IgD-negative memory B cell (primary cell): ENCODE results near the gene MAGI1. TPM values are rescaled to one million over a fixed set of nuclear protein-coding genes. Genes with fewer than 3 reads are reported as not detected.

Experiments used
- H3K27ac Mint-ChIP-seq, 3 donors: one replicate each; pipeline ENCODE4 v1.8.0; 2020 to 2022; ENCODE audit warnings: mild to moderate bottlenecking in 3 of 3, mixed read lengths in 3 of 3, moderate library complexity in 1 of 3
- H3K27me3 Mint-ChIP-seq: one replicate; pipeline ENCODE4 v1.8.0; 2021; ENCODE audit warnings: mixed read lengths
- H3K36me3 Mint-ChIP-seq: one replicate; pipeline ENCODE4 v1.8.0; 2020; ENCODE audit warnings: mild to moderate bottlenecking, mixed read lengths
- H3K4me1 Mint-ChIP-seq, 3 donors: one replicate each; pipeline ENCODE4 v1.8.0; 2020 to 2022; ENCODE audit warnings: mixed read lengths in 3 of 3, mild to moderate bottlenecking in 1 of 3
- H3K4me3 Mint-ChIP-seq, 4 donors: one replicate each; pipeline ENCODE4 v1.8.0; 2020 to 2022; ENCODE audit warnings: mild to moderate bottlenecking in 4 of 4, mixed read lengths in 4 of 4, moderate library complexity in 3 of 4
- H3K9me3 Mint-ChIP-seq, 3 donors: one replicate each; pipeline ENCODE4 v1.8.0; 2020 to 2021; ENCODE audit warnings: mixed read lengths in 3 of 3, mild to moderate bottlenecking in 1 of 3
- polyA plus RNA-seq: library from polyadenylated mRNA; unstranded; fragments of 300-500 nt; fragmentation: Illumina TruSeq; gene quantifications from one replicate; pipeline ENCODE4 v1.2.3, GENCODE V29; 2021

MAGI1 gene
- polyA plus RNA-seq, 1 donor from 2014 or later, result 1.3 TPM

GRCh38 chr3:65758876-65759598 is 279.7 kb downstream of the MAGI1 start:
- H3K36me3 Mint-ChIP-seq, result no peaks in the 10 kb centered on the region
- no peak overlapping the region for H3K4me3 Mint-ChIP-seq
- H3K27me3 Mint-ChIP-seq, result peaks cover 4% of the 10 kb centered on the region
- no peak overlapping the region for H3K27ac Mint-ChIP-seq
- no peaks in the 10 kb centered on the region for H3K9me3 Mint-ChIP-seq
- H3K4me1 Mint-ChIP-seq, result peaks cover 0 to 2% (median 0%) of the 10 kb centered on the region in 3 donors

GRCh38 chr3:65758438-65758837 is 280.3 kb downstream of the MAGI1 start:
- no peaks in the 10 kb centered on the region for H3K36me3 Mint-ChIP-seq
- H3K27me3 Mint-ChIP-seq, result peaks cover 4% of the 10 kb centered on the region
- peaks cover 0 to 2% (median 0%) of the 10 kb centered on the region in 3 donors for H3K4me1 Mint-ChIP-seq
- H3K9me3 Mint-ChIP-seq, result no peaks in the 10 kb centered on the region
- H3K27ac Mint-ChIP-seq, result no peak overlapping the region
- H3K4me3 Mint-ChIP-seq, result no peak overlapping the region

GRCh38 chr3:65752636-65753035 is 286.1 kb downstream of the MAGI1 start:
- Mint-ChIP-seq H3K4me3 (no peak overlapping the region), H3K9me3 (peaks cover 0 to 4% (median 2%) of the 10 kb centered on the region in 3 donors), H3K36me3 (no peaks in the 10 kb centered on the region), H3K27ac (no peak overlapping the region), H3K4me1 (no peaks in the 10 kb centered on the region), H3K27me3 (no peaks in the 10 kb centered on the region)

GRCh38 chr3:65751123-65751700 is 287.5 kb downstream of the MAGI1 start:
- peaks cover 0 to 4% (median 2%) of the 10 kb centered on the region in 3 donors for H3K9me3 Mint-ChIP-seq
- no peaks in the 10 kb centered on the region for H3K36me3 Mint-ChIP-seq
- no peak overlapping the region for H3K4me3 Mint-ChIP-seq
- H3K27me3 Mint-ChIP-seq, result no peaks in the 10 kb centered on the region
- no peak overlapping the region for H3K27ac Mint-ChIP-seq
- H3K4me1 Mint-ChIP-seq, result no peaks in the 10 kb centered on the region

- no peaks in the 10 kb centered on the region for H3K36me3 Mint-ChIP-seq
- no peaks in the 10 kb centered on the region for H3K27me3 Mint-ChIP-seq
- H3K9me3 Mint-ChIP-seq, result peaks cover 0 to 4% (median 2%) of the 10 kb centered on the region in 3 donors
Observed at GRCh38 chr3:65749066-65749465, 289.7 kb downstream of the MAGI1 start.

GRCh38 chr3:65748326-65748725 is 290.4 kb downstream of the MAGI1 start:
- peaks cover 0 to 4% (median 2%) of the 10 kb centered on the region in 3 donors for H3K9me3 Mint-ChIP-seq
- H3K4me3 Mint-ChIP-seq, result no peak overlapping the region
- H3K27ac Mint-ChIP-seq, result no peak overlapping the region
- H3K36me3 Mint-ChIP-seq, result no peaks in the 10 kb centered on the region
- H3K4me1 Mint-ChIP-seq, result no peaks in the 10 kb centered on the region
- no peaks in the 10 kb centered on the region for H3K27me3 Mint-ChIP-seq

More at GRCh38 chr3:65749066-65749465, 289.7 kb downstream of the MAGI1 start:
- no peak overlapping the region for H3K27ac Mint-ChIP-seq
- no peak overlapping the region for H3K4me3 Mint-ChIP-seq
- no peaks in the 10 kb centered on the region for H3K4me1 Mint-ChIP-seq

- Mint-ChIP-seq H3K4me3 (no peak overlapping the region), H3K27me3 (no peaks in the 10 kb centered on the region), H3K9me3 (peaks cover 0 to 4% (median 0%) of the 10 kb centered on the region in 3 donors)
Observed at GRCh38 chr3:65746848-65747247, 291.9 kb downstream of the MAGI1 start.

GRCh38 chr3:65745306-65745705 is 293.4 kb downstream of the MAGI1 start:
- peaks cover 0 to 2% (median 0%) of the 10 kb centered on the region in 3 donors for H3K9me3 Mint-ChIP-seq
- H3K4me3 Mint-ChIP-seq, result no peak overlapping the region
- no peak overlapping the region for H3K27ac Mint-ChIP-seq
- H3K36me3 Mint-ChIP-seq, result no peaks in the 10 kb centered on the region
- H3K4me1 Mint-ChIP-seq, result no peaks in the 10 kb centered on the region
- H3K27me3 Mint-ChIP-seq, result no peaks in the 10 kb centered on the region

More at GRCh38 chr3:65746848-65747247, 291.9 kb downstream of the MAGI1 start:
- H3K4me1 Mint-ChIP-seq, result no peaks in the 10 kb centered on the region
- H3K27ac Mint-ChIP-seq, result no peak overlapping the region
- H3K36me3 Mint-ChIP-seq, result no peaks in the 10 kb centered on the region

- Mint-ChIP-seq H3K9me3 (no peaks in the 10 kb centered on the region), H3K4me1 (no peaks in the 10 kb centered on the region), H3K27ac (no peak overlapping the region), H3K4me3 (no peak overlapping the region), H3K36me3 (no peaks in the 10 kb centered on the region), H3K27me3 (no peaks in the 10 kb centered on the region)
Observed at GRCh38 chr3:65742914-65743313, 295.8 kb downstream of the MAGI1 start.

- Mint-ChIP-seq H3K9me3 (peaks cover 0 to 5% (median 3%) of the 10 kb centered on the region in 3 donors), H3K4me3 (no peak overlapping the region), H3K27me3 (no peaks in the 10 kb centered on the region), H3K4me1 (no peaks in the 10 kb centered on the region), H3K27ac (no peak overlapping the region), H3K36me3 (no peaks in the 10 kb centered on the region)
Observed at GRCh38 chr3:65741540-65741939, 297.2 kb downstream of the MAGI1 start.

- H3K27me3 Mint-ChIP-seq, result no peaks in the 10 kb centered on the region
- H3K36me3 Mint-ChIP-seq, result no peaks in the 10 kb centered on the region
- H3K4me3 Mint-ChIP-seq, result no peak overlapping the region
- H3K9me3 Mint-ChIP-seq, result peaks cover 0 to 5% (median 3%) of the 10 kb centered on the region in 3 donors
- no peaks in the 10 kb centered on the region for H3K4me1 Mint-ChIP-seq
- no peak overlapping the region for H3K27ac Mint-ChIP-seq
Observed at GRCh38 chr3:65739901-65740541, 298.7 kb downstream of the MAGI1 start.

- H3K36me3 Mint-ChIP-seq, result no peaks in the 10 kb centered on the region
- H3K9me3 Mint-ChIP-seq, result peaks cover 0 to 5% (median 3%) of the 10 kb centered on the region in 3 donors
- no peak overlapping the region for H3K4me3 Mint-ChIP-seq
- peaks cover 0 to 3% (median 0%) of the 10 kb centered on the region in 3 donors for H3K4me1 Mint-ChIP-seq
- peaks cover 2% of the 10 kb centered on the region for H3K27me3 Mint-ChIP-seq
- no peak overlapping the region for H3K27ac Mint-ChIP-seq
Observed at GRCh38 chr3:65734792-65735191, 303.9 kb downstream of the MAGI1 start.

- H3K4me1 Mint-ChIP-seq, result peaks cover 0 to 3% (median 0%) of the 10 kb centered on the region in 3 donors
- no peak overlapping the region for H3K27ac Mint-ChIP-seq
- H3K4me3 Mint-ChIP-seq, result no peak overlapping the region
- H3K27me3 Mint-ChIP-seq, result peaks cover 2% of the 10 kb centered on the region
- peaks cover 0 to 5% (median 3%) of the 10 kb centered on the region in 3 donors for H3K9me3 Mint-ChIP-seq
- no peaks in the 10 kb centered on the region for H3K36me3 Mint-ChIP-seq
Observed at GRCh38 chr3:65734382-65734781, 304.3 kb downstream of the MAGI1 start.

GRCh38 chr3:65733459-65733858 is 305.3 kb downstream of the MAGI1 start:
- Mint-ChIP-seq H3K27ac (no peak overlapping the region), H3K36me3 (no peaks in the 10 kb centered on the region), H3K9me3 (peaks cover 0 to 5% (median 3%) of the 10 kb centered on the region in 3 donors), H3K4me1 (peaks cover 0 to 3% (median 0%) of the 10 kb centered on the region in 3 donors), H3K4me3 (no peak overlapping the region), H3K27me3 (peaks cover 2% of the 10 kb centered on the region)
